ENCODE data around the gene PRF1.
A peak's percentile ranks its signal among the peaks of the same experiment; 100 is the strongest.
"Not testable (repeated sequence)": the region's sequence is repeated elsewhere in the genome, so short reads cannot be mapped to it uniquely, and the experiment has no call there.

Gene PRF1

GRCh38 chr10:70582793-70583668 lies 19.5 kb downstream of the PRF1 start:
- FAIRE-seq (no peak), DNase-seq (ENCODE audit: extremely low spot score, insufficient read length, low read depth) (no peak)

- not testable (repeated sequence) for FAIRE-seq; DNase-seq (ENCODE audit: extremely low spot score, insufficient read length, low read depth)
Measured at GRCh38 chr10:70581176-70581575, 21.4 kb downstream of the PRF1 start.

GRCh38 chr10:70579234-70580002 lies 23.1 kb downstream of the PRF1 start:
- no peak for DNase-seq (ENCODE audit: extremely low spot score, insufficient read length, low read depth)
- FAIRE-seq = peak; percentile 90

GRCh38 chr10:70578371-70578947 lies 24.1 kb downstream of the PRF1 start:
- no peak for DNase-seq (ENCODE audit: extremely low spot score, insufficient read length, low read depth)
- FAIRE-seq = peak; percentile 100

GRCh38 chr10:70576803-70577517 lies 25.6 kb downstream of the PRF1 start:
- peak; percentile 33 for FAIRE-seq
- DNase-seq (ENCODE audit: extremely low spot score, insufficient read length, low read depth) = no peak

GRCh38 chr10:70575874-70576802 lies 26.4 kb downstream of the PRF1 start:
- FAIRE-seq (peak; percentile 95), DNase-seq (ENCODE audit: extremely low spot score, insufficient read length, low read depth) (no peak)

GRCh38 chr10:70575486-70575873 lies 27.1 kb downstream of the PRF1 start:
- DNase-seq (ENCODE audit: extremely low spot score, insufficient read length, low read depth) (no peak), FAIRE-seq (no peak)

- no peak for DNase-seq (ENCODE audit: extremely low spot score, insufficient read length, low read depth)
- FAIRE-seq = no peak
Measured at GRCh38 chr10:70573599-70574506, 28.7 kb downstream of the PRF1 start.

GRCh38 chr10:70571636-70572439 lies 30.7 kb downstream of the PRF1 start:
- FAIRE-seq (no peak), DNase-seq (ENCODE audit: extremely low spot score, insufficient read length, low read depth) (no peak)

GRCh38 chr10:70571236-70571635 lies 31.3 kb downstream of the PRF1 start:
- DNase-seq (ENCODE audit: extremely low spot score, insufficient read length, low read depth) (no peak), FAIRE-seq (no peak)

GRCh38 chr10:70568781-70569495 lies 33.6 kb downstream of the PRF1 start:
- no peak for DNase-seq (ENCODE audit: extremely low spot score, insufficient read length, low read depth)
- no peak for FAIRE-seq

GRCh38 chr10:70568113-70568512 lies 34.4 kb downstream of the PRF1 start:
- no peak for DNase-seq (ENCODE audit: extremely low spot score, insufficient read length, low read depth)

GRCh38 chr10:70567603-70568002 lies 34.9 kb downstream of the PRF1 start:
- no peak for FAIRE-seq
- DNase-seq (ENCODE audit: extremely low spot score, insufficient read length, low read depth) = no peak

More at GRCh38 chr10:70568113-70568512, 34.4 kb downstream of the PRF1 start:
- no peak for FAIRE-seq

- no peak for DNase-seq (ENCODE audit: extremely low spot score, insufficient read length, low read depth)
- no peak for FAIRE-seq
Measured at GRCh38 chr10:70566515-70567290, 35.8 kb downstream of the PRF1 start.

- DNase-seq (ENCODE audit: extremely low spot score, insufficient read length, low read depth) = no peak
- FAIRE-seq = no peak
Measured at GRCh38 chr10:70565556-70566514, 36.7 kb downstream of the PRF1 start.
